GM12874 (cell line): ENCODE results near the gene SMYD3.

Experiments used
- TF ChIP-seq, protein P1 (sequence below): IDR thresholded peaks from 2 replicates; pipeline ENCODE4 v1.5.1; 2011; ENCODE audit warnings: low read depth, mild to moderate bottlenecking, control low read depth, low read length, moderate library complexity; ENCODE audit not compliant: insufficient read depth

Gene SMYD3

DNA sequence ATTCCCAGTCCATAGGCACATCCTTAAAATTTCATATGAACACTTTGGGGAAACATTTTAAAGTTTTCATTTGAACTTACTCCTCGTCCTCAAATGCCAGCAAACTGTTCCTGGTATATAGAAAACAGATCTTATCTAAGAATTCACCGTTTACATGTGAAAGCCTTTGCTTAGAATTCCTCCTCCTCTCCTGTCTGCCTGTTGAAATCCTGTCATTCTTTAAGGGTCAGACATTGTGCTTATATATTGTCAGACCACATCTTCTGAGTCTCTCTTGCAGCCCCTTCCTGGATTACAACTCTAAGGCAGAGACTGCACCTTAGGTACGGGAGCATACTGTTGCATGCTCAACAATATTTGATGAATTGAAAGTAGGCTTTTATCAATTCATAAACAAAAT is 239.7 kb downstream of the SMYD3 start:
- TF ChIP-seq, protein P1, sequence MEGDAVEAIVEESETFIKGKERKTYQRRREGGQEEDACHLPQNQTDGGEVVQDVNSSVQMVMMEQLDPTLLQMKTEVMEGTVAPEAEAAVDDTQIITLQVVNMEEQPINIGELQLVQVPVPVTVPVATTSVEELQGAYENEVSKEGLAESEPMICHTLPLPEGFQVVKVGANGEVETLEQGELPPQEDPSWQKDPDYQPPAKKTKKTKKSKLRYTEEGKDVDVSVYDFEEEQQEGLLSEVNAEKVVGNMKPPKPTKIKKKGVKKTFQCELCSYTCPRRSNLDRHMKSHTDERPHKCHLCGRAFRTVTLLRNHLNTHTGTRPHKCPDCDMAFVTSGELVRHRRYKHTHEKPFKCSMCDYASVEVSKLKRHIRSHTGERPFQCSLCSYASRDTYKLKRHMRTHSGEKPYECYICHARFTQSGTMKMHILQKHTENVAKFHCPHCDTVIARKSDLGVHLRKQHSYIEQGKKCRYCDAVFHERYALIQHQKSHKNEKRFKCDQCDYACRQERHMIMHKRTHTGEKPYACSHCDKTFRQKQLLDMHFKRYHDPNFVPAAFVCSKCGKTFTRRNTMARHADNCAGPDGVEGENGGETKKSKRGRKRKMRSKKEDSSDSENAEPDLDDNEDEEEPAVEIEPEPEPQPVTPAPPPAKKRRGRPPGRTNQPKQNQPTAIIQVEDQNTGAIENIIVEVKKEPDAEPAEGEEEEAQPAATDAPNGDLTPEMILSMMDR, result no peak

DNA sequence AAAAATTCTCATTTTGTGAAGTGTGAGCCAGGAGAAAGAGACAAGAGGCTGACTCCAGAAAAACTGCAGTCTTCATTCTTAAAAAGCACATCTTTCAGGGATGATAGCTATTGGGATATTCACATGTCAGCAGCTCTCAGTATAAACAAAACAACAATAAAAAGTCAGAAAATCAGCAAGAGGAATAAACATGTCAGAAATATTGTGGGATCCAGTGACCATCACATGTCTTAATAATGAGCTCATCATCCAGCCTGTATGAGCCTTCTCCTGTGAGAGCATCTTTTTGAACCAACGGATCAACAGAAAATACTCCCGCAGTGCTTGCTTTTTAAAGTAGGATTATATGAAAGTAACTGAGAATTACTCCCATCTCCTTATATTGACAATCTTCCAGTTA is 241.6 kb downstream of the SMYD3 start:
- TF ChIP-seq, protein P1, result no peak

DNA sequence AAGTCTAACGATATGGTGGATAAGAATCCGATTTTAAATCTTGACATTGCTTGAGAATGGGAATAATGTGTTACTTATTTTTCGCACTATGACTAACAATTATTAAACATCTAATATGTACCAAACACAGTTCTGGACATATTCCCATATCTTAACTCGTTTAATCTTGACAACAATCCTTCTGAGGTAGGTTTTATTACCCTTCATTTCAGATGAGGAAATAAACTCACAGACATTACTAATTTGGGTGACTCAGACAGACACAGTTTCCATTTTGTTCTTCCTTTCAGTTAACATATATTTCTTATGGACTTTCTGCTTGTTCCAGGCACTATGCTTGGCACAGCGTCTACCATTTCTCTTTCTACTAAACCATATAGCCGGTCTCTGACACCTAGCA is 244.8 kb downstream of the SMYD3 start:
- TF ChIP-seq, protein P1, result no peak

- TF ChIP-seq, protein P1, result no peak
These were observed 245.4 kb downstream of the SMYD3 start for GRCh38 chr1:246261639-246262038.

GRCh38 chr1:246258250-246258649 is 248.8 kb downstream of the SMYD3 start:
- TF ChIP-seq, protein P1, result no peak

- TF ChIP-seq, protein P1, result no peak
These were observed 251.3 kb downstream of the SMYD3 start for GRCh38 chr1:246255773-246256172.

- TF ChIP-seq, protein P1, result no peak
These were observed 252.2 kb downstream of the SMYD3 start for GRCh38 chr1:246254854-246255253.

DNA sequence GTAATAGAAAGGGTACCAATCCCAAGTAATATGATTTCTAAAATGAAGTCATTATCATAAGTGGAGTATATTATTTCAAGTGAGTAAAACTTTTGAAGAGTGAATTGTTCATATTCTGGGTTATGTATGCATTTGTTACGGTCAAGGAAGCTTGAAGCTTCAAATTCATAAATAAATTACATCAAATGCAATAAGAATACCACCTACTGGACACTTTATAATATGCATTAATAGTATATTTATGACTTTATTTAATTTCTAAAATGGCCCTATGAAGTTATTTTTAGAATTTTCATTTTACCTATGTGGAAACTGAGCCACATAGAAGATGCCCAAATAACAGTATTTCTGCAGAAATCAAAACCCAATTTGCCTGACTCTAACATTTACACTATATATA is 260.6 kb downstream of the SMYD3 start:
- TF ChIP-seq, protein P1, result no peak
